Endodermal cell (in vitro differentiated cells): ENCODE results near the gene ZNF516. TPM values are rescaled to one million over a fixed set of nuclear protein-coding genes. Genes with fewer than 3 reads are reported as not detected.

Source experiments
- DNase-seq: peaks from one replicate; pipeline ENCODE4 v3.0.0-alpha.2; 2017
- H3K27ac ChIP-seq: 2 replicates; pipeline ENCODE4 v1.5.1; 2013; ENCODE audit warnings: mild to moderate bottlenecking, low read depth, low read length, moderate library complexity
- H3K27me3 ChIP-seq: 2 replicates; pipeline ENCODE4 v1.6.1; 2013; ENCODE audit warnings: mild to moderate bottlenecking, low read length, moderate library complexity; ENCODE audit not compliant: insufficient read depth, control insufficient read depth, poor library complexity, severe bottlenecking
- H3K36me3 ChIP-seq: 2 replicates; pipeline ENCODE4 v1.7.0; 2013; ENCODE audit warnings: mild to moderate bottlenecking, low read length, moderate library complexity; ENCODE audit not compliant: control insufficient read depth, insufficient read depth
- H3K4me1 ChIP-seq: one replicate; pipeline ENCODE4 v1.7.0; 2013; ENCODE audit warnings: low read length; ENCODE audit not compliant: control insufficient read depth, insufficient read depth
- H3K4me3 ChIP-seq: 2 replicates; pipeline ENCODE4 v1.5.1; 2013; ENCODE audit warnings: mild to moderate bottlenecking, low read length, moderate library complexity
- H3K9ac ChIP-seq: 2 replicates; pipeline ENCODE4 v1.6.1; 2013; ENCODE audit warnings: mild to moderate bottlenecking, low read length, moderate library complexity; ENCODE audit not compliant: poor library complexity, severe bottlenecking; ENCODE audit errors: extremely low read depth
- H3K9me3 ChIP-seq: 2 replicates; pipeline ENCODE4 v1.6.1; 2013; ENCODE audit warnings: mild to moderate bottlenecking, low read length, moderate library complexity; ENCODE audit not compliant: control insufficient read depth
- H3K27ac Mint-ChIP-seq: 2 replicates; pipeline ENCODE4 v1.8.0; 2020; ENCODE audit warnings: mixed read lengths
- H3K27me3 Mint-ChIP-seq: 2 replicates; pipeline ENCODE4 v1.8.0; 2021; ENCODE audit warnings: mild to moderate bottlenecking, mixed read lengths; ENCODE audit not compliant: insufficient read depth
- H3K36me3 Mint-ChIP-seq: 2 replicates; pipeline ENCODE4 v1.8.0; 2020; ENCODE audit warnings: low read depth, mixed read lengths
- H3K4me1 Mint-ChIP-seq: 2 replicates; pipeline ENCODE4 v1.8.0; 2020; ENCODE audit warnings: mixed read lengths
- H3K4me3 Mint-ChIP-seq: 2 replicates; pipeline ENCODE4 v1.8.0; 2020; ENCODE audit warnings: mild to moderate bottlenecking, moderate library complexity, mixed read lengths
- H3K9me3 Mint-ChIP-seq: 2 replicates; pipeline ENCODE4 v1.8.0; 2020; ENCODE audit warnings: mild to moderate bottlenecking, mixed read lengths
- CTCF ChIP-seq: fragments of 200-600 bp; sonication (generic); conservative IDR thresholded peaks from 2 replicates; pipeline ENCODE4 v1.5.0; 2021; ENCODE audit warnings: antibody characterized with exemption, mild to moderate bottlenecking
- WGBS, 2 experiments: methylation state at CpG; one replicate each; pipeline versions ENCODE4 v1.1.5 to v1.1.7; 2013; ENCODE audit warnings: missing lambda C conversion rate in 2 of 2, mixed read lengths in 1 of 2; ENCODE audit not compliant: insufficient coverage in 1 of 2, insufficient read length in 1 of 2; 5-methylcytosine and 5-hydroxymethylcytosine counted together
- total RNA-seq, 2 donors: library from RNA; stranded (reverse); fragmentation: NEBNext Ultra II Directional in 1 of 2; extraction: Animal tissue kit (Norgen Biotek cat#: 25700) in 1 of 2; gene quantifications; 2 replicates in 1 of 2; 3 replicates in 1 of 2; pipeline ENCODE4 v1.2.1, GENCODE V29; 2021

The ZNF516 gene
- total RNA-seq, 2 donors from 2014 or later = 60.2 to 77.9 TPM

GRCh38 chr18:76416911-76417310 lies 78.1 kb downstream of the ZNF516 start:
- Mint-ChIP-seq H3K36me3 (peaks cover 3% of the 10 kb centered on the region), H3K4me3 (no peak overlapping the region), H3K27me3 (no peaks in the 10 kb centered on the region), H3K4me1 (peaks cover 31% of the 10 kb centered on the region), H3K9me3 (no peaks in the 10 kb centered on the region), H3K27ac (no peak overlapping the region)
- Histone ChIP-seq H3K27me3 (no peaks in the 10 kb centered on the region), H3K36me3 (no peaks in the 10 kb centered on the region), H3K27ac (peak overlapping the region; percentile 45), H3K4me1 (peaks cover 5% of the 10 kb centered on the region), H3K9me3 (no peaks in the 10 kb centered on the region), H3K4me3 (no peak overlapping the region), H3K9ac (no peak overlapping the region)
- 74 to 77% methylated on average over 8 to 9 of the region's 9 CpGs for WGBS, 2 experiments
- no peak for DNase-seq
- no peak for TF ChIP-seq CTCF

- no peak overlapping the region for H3K4me3 Mint-ChIP-seq
- H3K9me3 ChIP-seq = peaks cover under 1% of the 10 kb centered on the region
- no peak overlapping the region for H3K9ac ChIP-seq
- DNase-seq = no peak
- H3K27ac ChIP-seq = no peak overlapping the region
- H3K4me3 ChIP-seq = no peak overlapping the region
- H3K4me1 ChIP-seq = peaks cover 5% of the 10 kb centered on the region
- peaks cover 3% of the 10 kb centered on the region for H3K9me3 Mint-ChIP-seq
- peaks cover 15% of the 10 kb centered on the region for H3K4me1 Mint-ChIP-seq
- H3K27ac Mint-ChIP-seq = no peak overlapping the region
- H3K27me3 ChIP-seq = no peaks in the 10 kb centered on the region
- TF ChIP-seq CTCF = no peak
- WGBS, 2 experiments = 96% methylated on average over 13 to 17 of the region's 17 CpGs
- H3K36me3 ChIP-seq = peaks cover 2% of the 10 kb centered on the region
- no peaks in the 10 kb centered on the region for H3K27me3 Mint-ChIP-seq
- peaks cover 10% of the 10 kb centered on the region for H3K36me3 Mint-ChIP-seq
These were observed 80.0 kb downstream of the ZNF516 start for GRCh38 chr18:76414936-76415621.

GRCh38 chr18:76412818-76413565 lies 82.0 kb downstream of the ZNF516 start:
- peaks cover 6% of the 10 kb centered on the region for H3K9me3 ChIP-seq
- H3K9me3 Mint-ChIP-seq = peaks cover 11% of the 10 kb centered on the region
- H3K9ac ChIP-seq = no peak overlapping the region
- 94 to 99% methylated on average over 10 to 19 of the region's 19 CpGs for WGBS, 2 experiments
- H3K4me1 ChIP-seq = no peaks in the 10 kb centered on the region
- no peak overlapping the region for H3K4me3 Mint-ChIP-seq
- DNase-seq = peak; percentile 20
- no peak overlapping the region for H3K27ac Mint-ChIP-seq
- H3K4me1 Mint-ChIP-seq = peaks cover 6% of the 10 kb centered on the region
- H3K27me3 Mint-ChIP-seq = no peaks in the 10 kb centered on the region
- TF ChIP-seq CTCF = no peak
- H3K27me3 ChIP-seq = no peaks in the 10 kb centered on the region
- peaks cover 21% of the 10 kb centered on the region for H3K36me3 Mint-ChIP-seq
- H3K27ac ChIP-seq = no peak overlapping the region
- H3K4me3 ChIP-seq = no peak overlapping the region
- H3K36me3 ChIP-seq = peaks cover 7% of the 10 kb centered on the region
